Caco-2 (cell line): ENCODE results near the gene NOS1AP. TPM values are rescaled to one million over a fixed set of nuclear protein-coding genes. Genes with fewer than 3 reads are reported as not detected.

Experiments
- BruUV-seq: library from RNA; stranded (reverse); fragments of 400-500 nt; replicated peaks from 2 replicates; lab custom pipeline; 2021; lab: Mats Ljungman, UMichigan
- CTCF ChIA-PET: fragments of 300-600 bp; sonication (Branson Sonifier 250); formaldehyde crosslinking; loops from one replicate; lab custom pipeline; 2022; ENCODE audit warnings: antibody characterized with exemption; lab: Charles Lee
- POLR2A ChIA-PET: fragments of 300-600 bp; sonication (Branson Sonifier 250); formaldehyde crosslinking; loops from one replicate; lab custom pipeline; 2022; ENCODE audit warnings: antibody characterized with exemption; lab: Charles Lee
- DNase-seq, 2 experiments: peaks; one replicate each; pipeline versions ENCODE4 v3.0.0 to v3.0.0-alpha.2; 2020 to 2022
- H3K27me3 ChIP-seq: replicated peaks from 2 replicates; pipeline ENCODE4 v1.6.0; 2011; ENCODE audit warnings: low read length; ENCODE audit not compliant: control insufficient read depth, insufficient read depth
- H3K36me3 ChIP-seq: 2 replicates; pipeline ENCODE4 v1.5.1; 2011; ENCODE audit warnings: low read length; ENCODE audit not compliant: control insufficient read depth, insufficient read depth
- H3K4me1 ChIP-seq: fragments of 250-450 bp; sonication (Bioruptor Pico); 2 replicates; pipeline ENCODE4 v1.5.1; 2020; ENCODE audit warnings: mild to moderate bottlenecking
- H3K4me3 ChIP-seq: 2 replicates; pipeline ENCODE4 v1.5.1; 2011; ENCODE audit warnings: low read depth, mild to moderate bottlenecking, control low read depth, low read length
- H3K9me3 ChIP-seq: fragments of 250-450 bp; sonication (Bioruptor Pico); 2 replicates; pipeline ENCODE4 v1.5.1; 2020; ENCODE audit warnings: mild to moderate bottlenecking, moderate library complexity
- H3K27ac Mint-ChIP-seq: one replicate; pipeline ENCODE4 v1.8.0; 2022; ENCODE audit warnings: mixed read lengths; ENCODE audit not compliant: unreplicated experiment
- H3K27me3 Mint-ChIP-seq: one replicate; pipeline ENCODE4 v1.8.0; 2022; ENCODE audit warnings: mixed read lengths; ENCODE audit not compliant: insufficient read depth, unreplicated experiment
- H3K36me3 Mint-ChIP-seq: one replicate; pipeline ENCODE4 v1.8.0; 2022; ENCODE audit warnings: mild to moderate bottlenecking, mixed read lengths; ENCODE audit not compliant: insufficient read depth, unreplicated experiment
- H3K4me1 Mint-ChIP-seq: one replicate; pipeline ENCODE4 v1.8.0; 2022; ENCODE audit warnings: low read depth, mixed read lengths; ENCODE audit not compliant: unreplicated experiment
- H3K4me3 Mint-ChIP-seq: one replicate; pipeline ENCODE4 v1.8.0; 2022; ENCODE audit warnings: mild to moderate bottlenecking, moderate library complexity, mixed read lengths; ENCODE audit not compliant: unreplicated experiment
- H3K9me3 Mint-ChIP-seq: one replicate; pipeline ENCODE4 v1.8.0; 2022; ENCODE audit warnings: mixed read lengths; ENCODE audit not compliant: unreplicated experiment
- CTCF ChIP-seq, 2 experiments: fragments of 200-600 bp in 1 of 2; IDR thresholded peaks; 1 replicate in 1 of 2; 2 replicates in 1 of 2; pipeline versions ENCODE4 v1.5.1 to v1.8.0; 2011 to 2022; ENCODE audit warnings: antibody characterized with exemption in 1 of 2, control low read depth in 1 of 2, inconsistent platforms in 1 of 2, low read depth in 1 of 2, low read length in 1 of 2, mild to moderate bottlenecking in 1 of 2, moderate library complexity in 1 of 2; ENCODE audit not compliant: insufficient read depth in 1 of 2, severe bottlenecking in 1 of 2, unreplicated experiment in 1 of 2
- intact Hi-C: fragments of 100-400 bp; cut with micrococcal nuclease; formaldehyde crosslinking; loops from one replicate; pipeline ENCODE4 v1.10.0; 2022; ENCODE audit not compliant: unreplicated experiment
- total RNA-seq: library from RNA; stranded (reverse); gene quantifications from 2 replicates; pipeline ENCODE4 v1.2.3, GENCODE V29; 2022

The NOS1AP gene
- total RNA-seq, 1 experiment from 2014 or later = 5.5 TPM

GRCh38 chr1:162360874-162361260 lies 291.4 kb downstream of the NOS1AP start:
- no peak overlapping the region for H3K4me3 Mint-ChIP-seq
- no peaks in the 10 kb centered on the region for H3K4me1 Mint-ChIP-seq
- CTCF ChIA-PET = no interaction called here
- Histone ChIP-seq H3K36me3 (no peaks in the 10 kb centered on the region; the same call in 1 of the 2 replicates), H3K9me3 (no peaks in the 10 kb centered on the region), H3K27me3 (no peaks in the 10 kb centered on the region), H3K4me1 (no peaks in the 10 kb centered on the region), H3K4me3 (no peak overlapping the region)
- TF ChIP-seq CTCF (IDR thresholded peaks at IDR 0.05; ENCODE audit: insufficient read depth in 1 of 2, low read depth in 1 of 2, low read length in 1 of 2, severe bottlenecking in 1 of 2, unreplicated experiment in 1 of 2) = no peak
- no peaks in the 10 kb centered on the region for H3K36me3 Mint-ChIP-seq
- no peak overlapping the region for H3K27ac Mint-ChIP-seq
- H3K27me3 Mint-ChIP-seq = no peaks in the 10 kb centered on the region
- POLR2A ChIA-PET = no interaction called here
- intact Hi-C loops = no loop called here
- no peaks in the 10 kb centered on the region for H3K9me3 Mint-ChIP-seq
- no TSS peak for BruUV-seq
- no peak for DNase-seq

- H3K9me3 Mint-ChIP-seq = no peaks in the 10 kb centered on the region
Measured at GRCh38 chr1:162361349-162361748, 291.9 kb downstream of the NOS1AP start.

GRCh38 chr1:162363823-162364222 lies 294.3 kb downstream of the NOS1AP start:
- no peak for DNase-seq
- H3K4me3 ChIP-seq = no peak overlapping the region
- H3K36me3 ChIP-seq = no peaks in the 10 kb centered on the region; the same call in 1 of the 2 replicates
- H3K4me1 ChIP-seq = no peaks in the 10 kb centered on the region
- H3K27ac Mint-ChIP-seq = no peak overlapping the region
- POLR2A ChIA-PET = no interaction called here
- H3K27me3 ChIP-seq = no peaks in the 10 kb centered on the region
- H3K9me3 ChIP-seq = no peaks in the 10 kb centered on the region
- no peaks in the 10 kb centered on the region for H3K36me3 Mint-ChIP-seq
- intact Hi-C loops = no loop called here
- no peaks in the 10 kb centered on the region for H3K4me1 Mint-ChIP-seq
- no peaks in the 10 kb centered on the region for H3K9me3 Mint-ChIP-seq
- TF ChIP-seq CTCF (IDR thresholded peaks at IDR 0.05; ENCODE audit: insufficient read depth in 1 of 2, low read depth in 1 of 2, low read length in 1 of 2, severe bottlenecking in 1 of 2, unreplicated experiment in 1 of 2) = no peak
- no peak overlapping the region for H3K4me3 Mint-ChIP-seq
- CTCF ChIA-PET = no interaction called here
- no TSS peak for BruUV-seq
- no peaks in the 10 kb centered on the region for H3K27me3 Mint-ChIP-seq

More at GRCh38 chr1:162361349-162361748, 291.9 kb downstream of the NOS1AP start:
- Histone ChIP-seq H3K36me3 (no peaks in the 10 kb centered on the region; the same call in 1 of the 2 replicates), H3K4me1 (no peaks in the 10 kb centered on the region), H3K4me3 (no peak overlapping the region), H3K27me3 (no peaks in the 10 kb centered on the region), H3K9me3 (no peaks in the 10 kb centered on the region)
- H3K27me3 Mint-ChIP-seq = no peaks in the 10 kb centered on the region
- intact Hi-C loops = no loop called here
- H3K27ac Mint-ChIP-seq = no peak overlapping the region
- H3K36me3 Mint-ChIP-seq = no peaks in the 10 kb centered on the region
- CTCF ChIA-PET = no interaction called here
- no peak for TF ChIP-seq CTCF (IDR thresholded peaks at IDR 0.05; ENCODE audit: insufficient read depth in 1 of 2, low read depth in 1 of 2, low read length in 1 of 2, severe bottlenecking in 1 of 2, unreplicated experiment in 1 of 2)
- no peaks in the 10 kb centered on the region for H3K4me1 Mint-ChIP-seq
- POLR2A ChIA-PET = no interaction called here
- no peak overlapping the region for H3K4me3 Mint-ChIP-seq
- BruUV-seq = no TSS peak
- no peak for DNase-seq
